IMR-90 (cell line): ENCODE data around the gene ZSCAN12. TPM values are rescaled to one million over a fixed set of nuclear protein-coding genes. Genes with fewer than 3 reads are reported as not detected.

Source experiments
- ATAC-seq: fragments of 200-7000 bp; cut with Tn5 transposase; 2 replicates; pipeline ENCODE4 v1.9.1; 2020; ENCODE audit warnings: low read depth, mild to moderate bottlenecking, moderate library complexity
- BruUV-seq: library from RNA; stranded (reverse); fragments of 400-500 nt; replicated peaks from 2 replicates; lab custom pipeline; 2021; lab: Mats Ljungman, UMichigan
- CTCF ChIA-PET: fragments of 300-600 bp; formaldehyde crosslinking; extraction: SDS; loops from one replicate; lab custom pipeline; 2021; ENCODE audit warnings: antibody characterized with exemption; lab: Yijun Ruan, JAX
- POLR2A ChIA-PET: fragments of 300-600 bp; sonication (Branson Sonifier 250); formaldehyde crosslinking; loops from one replicate; lab custom pipeline; 2022; ENCODE audit warnings: antibody characterized with exemption; ENCODE audit not compliant: unreplicated experiment; lab: Charles Lee
- DNase-seq: peaks from one replicate; pipeline ENCODE4 v3.0.0; 2013
- H2AFZ ChIP-seq: replicated peaks from 2 replicates; pipeline ENCODE3; 2013; ENCODE audit warnings: low read length, mild to moderate bottlenecking; ENCODE audit not compliant: poor library complexity
- H2AK5ac ChIP-seq: 2 replicates; pipeline ENCODE4 v1.6.1; 2013; ENCODE audit warnings: low read depth, low read length, inconsistent platforms
- H2AK9ac ChIP-seq: replicated peaks from 2 replicates; pipeline ENCODE3; 2013; ENCODE audit warnings: mild to moderate bottlenecking, low read depth, low read length, moderate library complexity; ENCODE audit not compliant: poor library complexity
- H2BK120ac ChIP-seq: 2 replicates; pipeline ENCODE4 v1.6.1; 2013; ENCODE audit warnings: low read depth, low read length, inconsistent platforms
- H2BK15ac ChIP-seq: 3 replicates; pipeline ENCODE4 v1.6.1; 2013; ENCODE audit warnings: low read depth, low read length, inconsistent platforms
- H2BK20ac ChIP-seq: 2 replicates; pipeline ENCODE4 v1.6.1; 2013; ENCODE audit warnings: low read depth, mild to moderate bottlenecking, inconsistent platforms, low read length, moderate library complexity
- H2BK5ac ChIP-seq: 2 replicates; pipeline ENCODE4 v1.6.1; 2013; ENCODE audit warnings: mild to moderate bottlenecking, low read depth, low read length, inconsistent platforms; ENCODE audit not compliant: poor library complexity, severe bottlenecking
- H3K14ac ChIP-seq: replicated peaks from 2 replicates; pipeline ENCODE4 v1.6.1; 2013; ENCODE audit warnings: low read depth, low read length, inconsistent platforms
- H3K18ac ChIP-seq: 2 replicates; pipeline ENCODE4 v1.6.1; 2013; ENCODE audit warnings: low read depth, low read length, control low read depth
- H3K23ac ChIP-seq: 2 replicates; pipeline ENCODE4 v1.6.1; 2013; ENCODE audit warnings: low read depth, low read length, inconsistent platforms
- H3K27ac ChIP-seq: 2 replicates; pipeline ENCODE4 v1.5.1; 2013; ENCODE audit warnings: mild to moderate bottlenecking, control low read depth, low read length; ENCODE audit not compliant: insufficient read depth
- H3K27me3 ChIP-seq: 2 replicates; pipeline ENCODE4 v1.6.1; 2013; ENCODE audit warnings: low read length; ENCODE audit not compliant: control insufficient read depth, insufficient read depth
- H3K36me3 ChIP-seq: 2 replicates; pipeline ENCODE4 v1.6.1; 2013; ENCODE audit warnings: low read length, mixed read lengths; ENCODE audit not compliant: control insufficient read depth, insufficient read depth
- H3K4ac ChIP-seq: 2 replicates; pipeline ENCODE4 v1.6.1; 2013; ENCODE audit warnings: low read depth, low read length, inconsistent platforms
- H3K4me1 ChIP-seq: 2 replicates; pipeline ENCODE4 v1.6.1; 2013; ENCODE audit warnings: low read length, mixed read lengths; ENCODE audit not compliant: control insufficient read depth, insufficient read depth
- H3K4me2 ChIP-seq: 2 replicates; pipeline ENCODE4 v1.6.1; 2013; ENCODE audit warnings: low read depth, mild to moderate bottlenecking, control low read depth, low read length, moderate library complexity
- H3K4me3 ChIP-seq: 2 replicates; pipeline ENCODE4 v1.5.1; 2013; ENCODE audit warnings: low read depth, mild to moderate bottlenecking, control low read depth, low read length, moderate library complexity; ENCODE audit not compliant: insufficient read depth
- H3K56ac ChIP-seq: 2 replicates; pipeline ENCODE4 v1.6.1; 2013; ENCODE audit warnings: low read length, inconsistent platforms; ENCODE audit not compliant: insufficient read depth; ENCODE audit errors: extremely low read depth
- H3K79me1 ChIP-seq, 2 experiments: 2 replicates each; pipeline ENCODE4 v1.6.1; 2013; ENCODE audit warnings: low read length in 2 of 2, inconsistent platforms in 1 of 2, low read depth in 1 of 2
- H3K9ac ChIP-seq: 2 replicates; pipeline ENCODE4 v1.6.1; 2013; ENCODE audit warnings: low read depth, low read length, control low read depth
- H3K9me1 ChIP-seq: 2 replicates; pipeline ENCODE4 v1.6.1; 2013; ENCODE audit warnings: low read length, inconsistent platforms; ENCODE audit not compliant: insufficient read depth
- H3K9me3 ChIP-seq: 2 replicates; pipeline ENCODE4 v1.6.1; 2013; ENCODE audit warnings: low read length; ENCODE audit not compliant: control insufficient read depth, insufficient read depth
- H4K20me1 ChIP-seq: 2 replicates; pipeline ENCODE4 v1.6.1; 2013; ENCODE audit warnings: low read length, inconsistent platforms; ENCODE audit not compliant: insufficient read depth
- H4K5ac ChIP-seq: 2 replicates; pipeline ENCODE4 v1.6.1; 2013; ENCODE audit warnings: mild to moderate bottlenecking, low read depth, low read length, control low read depth
- H4K8ac ChIP-seq, 2 experiments: 2 replicates each; pipeline ENCODE4 v1.6.1; 2013; ENCODE audit warnings: low read depth in 2 of 2, low read length in 2 of 2, control low read depth in 1 of 2, inconsistent platforms in 1 of 2
- H4K91ac ChIP-seq: 2 replicates; pipeline ENCODE4 v1.6.1; 2013; ENCODE audit warnings: low read depth, low read length, inconsistent platforms; ENCODE audit not compliant: insufficient read depth
- BHLHE40 ChIP-seq: fragments of 150-350 bp; IDR thresholded peaks from 2 replicates; pipeline ENCODE4 v1.6.1; 2016; ENCODE audit warnings: mild to moderate bottlenecking, low read depth, low read length
- CEBPB ChIP-seq: IDR thresholded peaks from 2 replicates; pipeline ENCODE4 v1.6.1; 2012; ENCODE audit warnings: low read depth, low read length, improper control_type of control experiment
- FOS ChIP-seq: fragments of 150-350 bp; IDR thresholded peaks from 2 replicates; pipeline ENCODE4 v1.6.1; 2016; ENCODE audit warnings: low read depth, low read length
- MAFK ChIP-seq: IDR thresholded peaks from 2 replicates; pipeline ENCODE4 v1.6.1; 2012; ENCODE audit warnings: low read depth, low read length, improper control_type of control experiment
- NFE2L2 ChIP-seq: fragments of 150-350 bp; IDR thresholded peaks from 2 replicates; pipeline ENCODE4 v1.6.1; 2016; ENCODE audit warnings: low read depth, mild to moderate bottlenecking, low read length
- POLR2A ChIP-seq: IDR thresholded peaks from 2 replicates; pipeline ENCODE4 v1.6.1; 2012; ENCODE audit warnings: mild to moderate bottlenecking, low read depth, low read length
- RAD21 ChIP-seq: IDR thresholded peaks from 2 replicates; pipeline ENCODE4 v1.6.1; 2012; ENCODE audit warnings: low read length, improper control_type of control experiment
- RCOR1 ChIP-seq: IDR thresholded peaks from 2 replicates; pipeline ENCODE4 v1.6.1; 2012; ENCODE audit warnings: mild to moderate bottlenecking, low read length, improper control_type of control experiment; ENCODE audit not compliant: insufficient replicate concordance
- RFX5 ChIP-seq: IDR thresholded peaks from 2 replicates; pipeline ENCODE4 v1.8.0; 2012; ENCODE audit warnings: low read depth, mild to moderate bottlenecking, low read length, moderate library complexity
- SMC3 ChIP-seq: fragments of 150-350 bp; IDR thresholded peaks from 2 replicates; pipeline ENCODE4 v1.6.1; 2016; ENCODE audit warnings: low read depth, mild to moderate bottlenecking, antibody characterized with exemption, low read length, moderate library complexity
- WGBS, 2 experiments: methylation state at CpG; one replicate each; pipeline versions ENCODE4 v1.1.5 to v1.1.7; 2013; ENCODE audit warnings: missing lambda C conversion rate in 2 of 2; ENCODE audit not compliant: insufficient read length in 1 of 2; ENCODE audit errors: extremely low coverage in 2 of 2; 5-methylcytosine and 5-hydroxymethylcytosine counted together
- dilution Hi-C: fragments of 300-500 bp; cut with HindIII; formaldehyde crosslinking; loops from one replicate; pipeline ENCODE4 v1.14.3; 2018; ENCODE audit warnings: low sequenced_read_pairs; ENCODE audit not compliant: unreplicated experiment
- in situ Hi-C: fragments of 300-500 bp; cut with MboI; formaldehyde crosslinking; loops from 3 replicates; pipeline ENCODE4 v1.14.3; 2019; ENCODE audit warnings: low sequenced_read_pairs, inconsistent platforms, mixed read lengths
- intact Hi-C: fragments of 100-400 bp; cut with micrococcal nuclease; formaldehyde crosslinking; loops from 2 replicates; pipeline ENCODE4 v1.10.0; 2022
- polyA plus RNA-seq, 3 experiments: library from polyadenylated mRNA; depleted of rRNA; stranded (reverse); fragments of >200 nt; gene quantifications; 2 replicates each; pipeline ENCODE4 v1.2.3, GENCODE V29; 2012; ENCODE audit warnings: low replicate concordance in 1 of 3
- total RNA-seq: library from RNA; depleted of rRNA; stranded (reverse); fragments of >200 nt; gene quantifications from 2 replicates; pipeline ENCODE4 v1.2.3, GENCODE V29; 2012
- TF ChIP-seq, protein P1 (sequence below): conservative IDR thresholded peaks from 2 replicates; pipeline ENCODE4 v1.5.1; 2012; ENCODE audit warnings: mild to moderate bottlenecking, low read depth, low read length, improper control_type of control experiment
- TF ChIP-seq, protein P2 (sequence below): fragments of 150-350 bp; IDR thresholded peaks from 2 replicates; pipeline ENCODE4 v1.6.1; 2016; ENCODE audit warnings: low read depth, mild to moderate bottlenecking, low read length, moderate library complexity, borderline replicate concordance

Gene ZSCAN12
- total and polyA plus RNA-seq, 2 of the 4 experiments (the other 2 are of a cell fraction), result 2.0 to 6.5 TPM

DNA sequence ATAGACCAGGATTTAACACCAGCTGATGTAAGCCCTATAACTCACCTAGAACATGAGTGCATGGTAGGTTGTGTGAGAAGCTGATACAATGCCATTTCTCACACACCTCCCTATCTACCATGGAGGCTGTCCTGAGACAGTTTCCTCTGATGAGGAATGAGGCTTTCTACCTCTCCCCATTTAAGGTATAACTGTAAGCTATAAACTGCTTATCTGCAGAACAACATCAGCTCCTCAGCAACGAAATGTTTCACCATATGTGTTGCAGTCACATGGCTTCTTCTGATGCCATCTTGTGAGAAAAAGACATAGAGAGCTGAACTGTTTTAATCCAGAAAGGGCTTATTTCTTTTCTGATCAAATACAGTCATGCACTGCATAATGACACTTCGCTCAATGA lies 29.1 kb downstream of the ZSCAN12 start:
- Histone ChIP-seq H3K79me1 (no peaks in the 10 kb centered on the region; a peak in 1 of 4 replicates), H3K56ac (no peak overlapping the region), H3K9me3 (no peaks in the 10 kb centered on the region), H3K36me3 (peaks cover 8% of the 10 kb centered on the region), H2BK5ac (no peak overlapping the region), H3K18ac (no peak overlapping the region), H4K20me1 (no peaks in the 10 kb centered on the region), H2BK120ac (no peak overlapping the region), H2AK5ac (no peak overlapping the region), H2AFZ (no peak overlapping the region), H3K14ac (no peak overlapping the region), H3K4me2 (no peak overlapping the region), H4K91ac (no peak overlapping the region), H2AK9ac (no peak overlapping the region), H3K4me1 (no peaks in the 10 kb centered on the region), H4K5ac (no peak overlapping the region), H2BK15ac (no peak overlapping the region), H3K4me3 (no peak overlapping the region), H3K9me1 (no peaks in the 10 kb centered on the region), H3K4ac (no peak overlapping the region), H3K9ac (no peak overlapping the region), H4K8ac (no peak overlapping the region), H3K27me3 (no peaks in the 10 kb centered on the region), H2BK20ac (no peak overlapping the region), H3K23ac (no peak overlapping the region), H3K27ac (no peak overlapping the region)
- POLR2A ChIA-PET, result interaction anchor here (0.7 kb wide), 1 partner anchor 1284 kb away, joined by 3 read pairs; no protein-coding TSS in a partner anchor
- WGBS, 2 experiments, result no CpG with 5 or more reads among the region's 2 CpGs
- ATAC-seq (no peak), DNase-seq (no peak)
- dilution Hi-C loops (no loop called here), intact Hi-C loops (no loop called here), in situ Hi-C loops (no loop called here)
- no peak for TF ChIP-seq POLR2A
- TF ChIP-seq MAFK, result no peak
- TF ChIP-seq NFE2L2, result no peak
- no peak for TF ChIP-seq SMC3
- TF ChIP-seq RFX5, result no peak
- TF ChIP-seq, protein P1, sequence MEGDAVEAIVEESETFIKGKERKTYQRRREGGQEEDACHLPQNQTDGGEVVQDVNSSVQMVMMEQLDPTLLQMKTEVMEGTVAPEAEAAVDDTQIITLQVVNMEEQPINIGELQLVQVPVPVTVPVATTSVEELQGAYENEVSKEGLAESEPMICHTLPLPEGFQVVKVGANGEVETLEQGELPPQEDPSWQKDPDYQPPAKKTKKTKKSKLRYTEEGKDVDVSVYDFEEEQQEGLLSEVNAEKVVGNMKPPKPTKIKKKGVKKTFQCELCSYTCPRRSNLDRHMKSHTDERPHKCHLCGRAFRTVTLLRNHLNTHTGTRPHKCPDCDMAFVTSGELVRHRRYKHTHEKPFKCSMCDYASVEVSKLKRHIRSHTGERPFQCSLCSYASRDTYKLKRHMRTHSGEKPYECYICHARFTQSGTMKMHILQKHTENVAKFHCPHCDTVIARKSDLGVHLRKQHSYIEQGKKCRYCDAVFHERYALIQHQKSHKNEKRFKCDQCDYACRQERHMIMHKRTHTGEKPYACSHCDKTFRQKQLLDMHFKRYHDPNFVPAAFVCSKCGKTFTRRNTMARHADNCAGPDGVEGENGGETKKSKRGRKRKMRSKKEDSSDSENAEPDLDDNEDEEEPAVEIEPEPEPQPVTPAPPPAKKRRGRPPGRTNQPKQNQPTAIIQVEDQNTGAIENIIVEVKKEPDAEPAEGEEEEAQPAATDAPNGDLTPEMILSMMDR, result no peak
- no peak for TF ChIP-seq BHLHE40
- TF ChIP-seq FOS, result no peak
- no peak for TF ChIP-seq RCOR1
- TF ChIP-seq CEBPB, result no peak
- TF ChIP-seq, protein P2, sequence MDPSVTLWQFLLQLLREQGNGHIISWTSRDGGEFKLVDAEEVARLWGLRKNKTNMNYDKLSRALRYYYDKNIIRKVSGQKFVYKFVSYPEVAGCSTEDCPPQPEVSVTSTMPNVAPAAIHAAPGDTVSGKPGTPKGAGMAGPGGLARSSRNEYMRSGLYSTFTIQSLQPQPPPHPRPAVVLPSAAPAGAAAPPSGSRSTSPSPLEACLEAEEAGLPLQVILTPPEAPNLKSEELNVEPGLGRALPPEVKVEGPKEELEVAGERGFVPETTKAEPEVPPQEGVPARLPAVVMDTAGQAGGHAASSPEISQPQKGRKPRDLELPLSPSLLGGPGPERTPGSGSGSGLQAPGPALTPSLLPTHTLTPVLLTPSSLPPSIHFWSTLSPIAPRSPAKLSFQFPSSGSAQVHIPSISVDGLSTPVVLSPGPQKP, result no peak
- TF ChIP-seq RAD21, result no peak
- CTCF ChIA-PET, result no interaction called here
- no TSS peak for BruUV-seq
